NCI-H460 (cell line): Measurements from ENCODE around the gene TJAP1. TPM values are rescaled to one million over a fixed set of nuclear protein-coding genes. Genes with fewer than 3 reads are reported as not detected.
"Not testable (repeated sequence)": the region's sequence is repeated elsewhere in the genome, so short reads cannot be mapped to it uniquely, and the experiment has no call there.

Experiments used
- DNase-seq: peaks from one replicate; pipeline ENCODE4 v3.0.0-alpha.2; 2016; ENCODE audit warnings: low read depth; ENCODE audit errors: extremely low read depth
- small RNA-seq, 2 experiments: library from RNA; depleted of rRNA; stranded (forward); fragments of <200 nt; gene quantifications; one replicate each; pipeline ENCODE3, GENCODE V24; 2014
- total RNA-seq: library from RNA; depleted of rRNA; stranded (reverse); fragments of >200 nt; shearing (Covaris generic); gene quantifications from 2 replicates; pipeline ENCODE4 v1.2.3, GENCODE V29; 2014; rRNA removed

The TJAP1 gene
- total RNA-seq, 1 experiment from 2014 or later = 21.3 TPM

GRCh38 chr6:43521836-43522235 is 44.5 kb downstream of the TJAP1 start:
- no peak for DNase-seq

GRCh38 chr6:43522547-43523261 is 45.3 kb downstream of the TJAP1 start:
- DNase-seq = no peak

DNA sequence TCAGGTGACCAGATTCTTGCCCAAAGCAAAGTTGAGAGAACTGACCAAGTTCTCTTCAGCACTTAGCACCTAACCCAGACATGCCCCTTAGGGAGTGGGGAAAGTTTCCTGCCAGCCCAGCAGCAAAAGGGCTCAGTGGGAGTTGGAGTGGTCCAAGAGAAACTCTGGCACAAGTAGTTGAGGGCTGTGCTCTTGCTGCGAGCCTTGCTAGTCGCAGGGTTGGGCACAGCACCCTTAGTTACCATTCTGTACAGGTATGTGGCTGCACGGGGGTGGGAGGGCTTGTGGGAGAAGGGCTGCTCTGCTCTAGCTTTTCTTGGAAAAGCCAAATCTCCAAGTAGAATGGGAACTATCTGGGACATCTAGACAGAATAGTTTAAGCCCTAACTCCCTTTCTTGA is 45.9 kb downstream of the TJAP1 start:
- no peak for DNase-seq

GRCh38 chr6:43524483-43524961 is 47.2 kb downstream of the TJAP1 start:
- DNase-seq = no peak

GRCh38 chr6:43532201-43532600 is 54.8 kb downstream of the TJAP1 start:
- DNase-seq = no peak

DNA sequence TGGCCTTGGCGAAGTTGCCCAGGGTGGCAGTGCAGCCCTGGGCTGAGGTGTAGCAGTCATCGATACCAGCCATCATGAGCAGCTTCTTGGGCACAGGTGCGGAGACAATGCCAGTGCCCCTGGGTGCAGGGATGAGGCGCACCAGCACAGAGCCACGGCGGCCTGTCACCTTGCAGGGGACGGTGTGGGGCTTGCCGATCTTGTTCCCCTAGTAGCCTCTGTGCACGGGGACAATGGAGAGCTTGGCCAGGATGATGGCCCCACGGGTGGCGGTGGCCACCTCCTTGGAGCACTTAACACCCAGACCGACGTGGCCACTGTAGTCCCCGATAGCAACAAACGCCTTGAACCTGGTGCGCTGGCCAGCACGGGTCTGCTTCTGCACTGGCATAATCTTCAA is 61.6 kb downstream of the TJAP1 start:
- not testable (repeated sequence) for DNase-seq

GRCh38 chr6:43539409-43539808 is 62.0 kb downstream of the TJAP1 start:
- not testable (repeated sequence) for DNase-seq

DNA sequence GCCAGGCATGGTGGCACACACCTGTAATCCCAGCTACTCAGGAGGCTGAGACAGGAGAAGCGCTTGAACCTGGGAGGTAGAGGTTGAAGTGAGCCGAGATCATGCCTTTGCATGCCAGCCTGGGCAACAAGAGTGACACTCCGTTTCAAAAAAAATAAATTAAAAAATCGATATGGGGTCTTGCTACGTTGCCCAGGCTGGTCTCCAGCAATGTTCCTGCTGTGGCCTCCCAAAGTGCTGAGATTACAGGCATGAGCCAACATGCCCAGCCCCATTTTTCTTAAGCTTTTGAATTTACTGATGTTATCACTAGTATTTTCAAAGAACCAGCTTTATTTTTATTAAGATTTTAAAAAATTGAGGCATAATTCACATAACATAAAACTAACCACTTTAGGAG is 63.1 kb downstream of the TJAP1 start:
- DNase-seq = no peak

GRCh38 chr6:43541774-43542471 is 64.6 kb downstream of the TJAP1 start:
- no peak for DNase-seq

DNA sequence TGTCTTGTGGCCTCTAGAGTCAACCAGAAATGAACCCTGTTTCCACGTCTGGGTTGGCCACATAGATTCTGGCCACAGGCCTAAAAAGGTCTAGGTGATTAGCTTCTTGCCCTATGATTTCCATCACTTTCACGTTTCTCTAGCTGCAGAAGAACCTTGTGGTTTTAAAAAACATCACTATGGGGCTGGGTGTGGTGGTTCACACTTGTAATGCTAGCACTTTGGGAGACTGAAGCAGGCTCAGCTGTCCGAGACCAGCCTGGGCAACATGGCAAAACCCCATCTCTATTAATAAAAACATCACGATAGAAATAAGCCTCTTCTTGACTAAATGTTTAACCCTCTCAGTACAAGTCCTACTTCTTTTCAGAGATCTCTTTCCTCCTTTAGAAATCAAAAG is 67.1 kb downstream of the TJAP1 start:
- no peak for DNase-seq

- no peak for DNase-seq
These were observed 69.9 kb downstream of the TJAP1 start for GRCh38 chr6:43547222-43547621.

Small RNAs within 50 kb of the gene (small RNA-seq; reads per million reads assigned to genes)
- gene MIR6780B (0 to 0.02 reads per million in 2 experiments), gene RF00426 (0 reads per million in 2 experiments), gene RNU6-1113P (0 reads per million in 2 experiments)

Other genes with a start within 250 kb of the TJAP1 start
- 105 and 114 TPM in 2 replicates for gene DNPH1, start 248.1 kb upstream of the TJAP1 start, total RNA-seq
- not detected in 2 replicates for gene TTBK1, start 234.1 kb upstream of the TJAP1 start, total RNA-seq
- not detected in 2 replicates for gene SLC22A7, start 179.3 kb upstream of the TJAP1 start, total RNA-seq
- gene CRIP3, start 168.7 kb upstream of the TJAP1 start, total RNA-seq = not detected in 2 replicates
- gene ZNF318, start 107.9 kb upstream of the TJAP1 start, total RNA-seq = 6.0 and 6.6 TPM in 2 replicates
- 6.9 and 9.1 TPM in 2 replicates for gene ABCC10, start 50.0 kb upstream of the TJAP1 start, total RNA-seq
- gene DLK2, start 22.0 kb upstream of the TJAP1 start, total RNA-seq = not detected in 2 replicates
- gene LRRC73, start 32.8 kb downstream of the TJAP1 start, total RNA-seq = 0.25 and 0.26 TPM in 2 replicates
- gene YIPF3, start 39.4 kb downstream of the TJAP1 start, total RNA-seq = 62.4 and 69.1 TPM in 2 replicates
- 36.4 and 39.5 TPM in 2 replicates for gene POLR1C, start 39.5 kb downstream of the TJAP1 start, total RNA-seq
- 55.3 and 56.2 TPM in 2 replicates for gene XPO5, start 98.5 kb downstream of the TJAP1 start, total RNA-seq
- 8.3 and 8.7 TPM in 2 replicates for gene POLH, start 98.6 kb downstream of the TJAP1 start, total RNA-seq
- gene GTPBP2, start 151.7 kb downstream of the TJAP1 start, total RNA-seq = 121 and 144 TPM in 2 replicates
- gene MAD2L1BP, start 158.3 kb downstream of the TJAP1 start, total RNA-seq = 23.9 and 24.1 TPM in 2 replicates
- 0.42 and 0.61 TPM in 2 replicates for gene RSPH9, start 167.5 kb downstream of the TJAP1 start, total RNA-seq
- gene MRPS18A, start 210.2 kb downstream of the TJAP1 start, total RNA-seq = 54.1 and 66.0 TPM in 2 replicates